Neutrophil (primary cell): Measurements from ENCODE around the gene RBP3.

Experiments used
- H3K27ac ChIP-seq: fragments of 200-600 bp; sonication (generic); 2 replicates; pipeline ENCODE4 v1.5.1; 2016; ENCODE audit warnings: mild to moderate bottlenecking, moderate library complexity
- H3K27me3 ChIP-seq: fragments of 200-600 bp; sonication (generic); 2 replicates; pipeline ENCODE4 v1.6.0; 2016; ENCODE audit warnings: mild to moderate bottlenecking
- H3K36me3 ChIP-seq: fragments of 200-600 bp; sonication (generic); 2 replicates; pipeline ENCODE4 v1.5.1; 2017
- H3K4me1 ChIP-seq, 2 experiments: fragments of 200-600 bp in 1 of 2; sonication (generic) in 1 of 2; 1 replicate in 1 of 2; 2 replicates in 1 of 2; pipeline versions ENCODE4 v1.5.1 to v1.6.1; 2013 to 2016; ENCODE audit warnings: low read depth in 1 of 2, low read length in 1 of 2, mild to moderate bottlenecking in 1 of 2, moderate library complexity in 1 of 2; ENCODE audit not compliant: control insufficient read depth in 1 of 2, insufficient read depth in 1 of 2
- H3K4me3 ChIP-seq, 2 experiments: fragments of 200-600 bp in 1 of 2; sonication (generic) in 1 of 2; 1 replicate in 1 of 2; 2 replicates in 1 of 2; pipeline ENCODE4 v1.5.1; 2013 to 2016; ENCODE audit warnings: low read depth in 1 of 2, low read length in 1 of 2, mild to moderate bottlenecking in 1 of 2, moderate library complexity in 1 of 2
- H3K9me3 ChIP-seq: fragments of 200-600 bp; sonication (generic); 2 replicates; pipeline ENCODE4 v1.5.1; 2016
- CTCF ChIP-seq: fragments of 200-600 bp; sonication (generic); IDR thresholded peaks from 2 replicates; pipeline ENCODE4 v1.5.1; 2016; ENCODE audit warnings: antibody characterized with exemption

The RBP3 gene

GRCh38 chr10:47357131-47357582 is 9.0 kb downstream of the RBP3 start:
- no peaks in the 10 kb centered on the region for H3K9me3 ChIP-seq
- no peak overlapping the region for H3K4me3 ChIP-seq
- no peaks in the 10 kb centered on the region for H3K4me1 ChIP-seq
- no peak for TF ChIP-seq CTCF
- no peaks in the 10 kb centered on the region for H3K27me3 ChIP-seq
- no peaks in the 10 kb centered on the region for H3K36me3 ChIP-seq
- no peak overlapping the region for H3K27ac ChIP-seq

GRCh38 chr10:47357911-47358310 is 9.7 kb downstream of the RBP3 start:
- Histone ChIP-seq H3K27me3 (no peaks in the 10 kb centered on the region), H3K27ac (no peak overlapping the region), H3K4me1 (no peaks in the 10 kb centered on the region), H3K9me3 (no peaks in the 10 kb centered on the region), H3K36me3 (no peaks in the 10 kb centered on the region), H3K4me3 (no peak overlapping the region)
- no peak for TF ChIP-seq CTCF

GRCh38 chr10:47358457-47358856 is 10.3 kb downstream of the RBP3 start:
- no peak for TF ChIP-seq CTCF
- no peaks in the 10 kb centered on the region for H3K27me3 ChIP-seq

GRCh38 chr10:47359101-47359500 is 10.9 kb downstream of the RBP3 start:
- Histone ChIP-seq H3K4me3 (no peak overlapping the region), H3K36me3 (no peaks in the 10 kb centered on the region), H3K4me1 (no peaks in the 10 kb centered on the region), H3K9me3 (no peaks in the 10 kb centered on the region), H3K27ac (no peak overlapping the region), H3K27me3 (no peaks in the 10 kb centered on the region)
- no peak for TF ChIP-seq CTCF

More at GRCh38 chr10:47358457-47358856, 10.3 kb downstream of the RBP3 start:
- Histone ChIP-seq H3K36me3 (no peaks in the 10 kb centered on the region), H3K27ac (no peak overlapping the region), H3K4me1 (no peaks in the 10 kb centered on the region), H3K4me3 (no peak overlapping the region), H3K9me3 (no peaks in the 10 kb centered on the region)

- no peak for TF ChIP-seq CTCF
- no peaks in the 10 kb centered on the region for H3K36me3 ChIP-seq
Observed at GRCh38 chr10:47359626-47360418, 11.7 kb downstream of the RBP3 start.

More at GRCh38 chr10:47359626-47360418, 11.7 kb downstream of the RBP3 start:
- Histone ChIP-seq H3K4me3 (no peak overlapping the region), H3K9me3 (no peaks in the 10 kb centered on the region), H3K27me3 (no peaks in the 10 kb centered on the region), H3K27ac (no peak overlapping the region), H3K4me1 (no peaks in the 10 kb centered on the region)
